ENCODE results near the gene TMEM53. TPM values are rescaled to one million over a fixed set of nuclear protein-coding genes. Genes with fewer than 3 reads are reported as not detected.

Gene TMEM53
- total and polyA plus RNA-seq, 3 donors from 2014 or later: 15.6 to 40.2 (median 18.9) TPM

DNA sequence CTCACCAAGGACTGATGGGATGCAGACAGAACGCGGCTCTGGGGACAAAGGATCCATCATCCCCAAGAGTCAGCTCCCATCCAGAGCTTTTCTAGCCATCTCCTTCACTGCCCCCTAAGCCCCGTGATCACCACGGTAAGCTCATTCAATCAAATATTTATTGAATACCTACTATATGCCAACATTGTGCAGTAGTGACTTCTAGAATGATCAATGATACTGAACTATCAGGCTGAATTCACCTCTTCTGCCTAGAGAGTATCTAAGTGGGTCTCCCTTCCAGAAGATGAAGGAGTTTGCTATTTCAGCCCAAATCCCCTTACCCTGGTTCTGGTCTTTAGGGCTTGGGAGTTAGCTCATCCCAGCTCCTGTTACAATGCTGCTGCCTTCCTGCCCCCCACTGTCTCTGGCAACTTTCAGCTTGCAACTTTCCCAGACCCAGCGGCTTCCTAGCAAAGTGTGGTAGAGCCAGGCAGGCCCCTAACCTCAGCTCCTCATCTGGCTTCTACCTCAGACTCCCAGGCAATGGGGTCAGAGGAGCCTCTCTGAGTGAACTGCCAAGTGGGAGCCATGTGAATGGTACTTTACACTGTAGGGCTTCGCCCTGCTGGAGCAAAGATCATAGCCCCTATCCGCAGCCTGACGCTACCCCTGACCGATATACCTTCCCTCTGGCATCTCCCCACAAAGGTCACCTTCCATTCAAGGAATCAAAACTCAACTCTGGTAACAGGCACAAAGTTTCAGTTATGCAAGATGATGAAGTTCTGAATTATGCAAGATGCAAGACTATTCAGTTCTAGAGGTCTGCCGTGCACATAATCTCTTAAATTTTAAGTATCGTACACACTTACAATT, 20.9 kb downstream of the TMEM53 start:
- Histone ChIP-seq H3K27me3 (no peaks in the 10 kb centered on the region), H3K9me3 (no peaks in the 10 kb centered on the region), H3K4me3 (no peak overlapping the region), H3K4me1 (no peaks in the 10 kb centered on the region), H3K27ac (no peak overlapping the region), H3K36me3 (ENCODE audit: low read depth, missing control alignments) (no peaks in the 10 kb centered on the region)
- intact Hi-C loops (cut with DNase I; ENCODE audit: low total_unique reads): no loop called here
- DNase-seq: no peak
- 70 to 79% methylated on average over 9 to 11 of the region's 11 CpGs for WGBS, 2 donors
- TF ChIP-seq, protein P1, sequence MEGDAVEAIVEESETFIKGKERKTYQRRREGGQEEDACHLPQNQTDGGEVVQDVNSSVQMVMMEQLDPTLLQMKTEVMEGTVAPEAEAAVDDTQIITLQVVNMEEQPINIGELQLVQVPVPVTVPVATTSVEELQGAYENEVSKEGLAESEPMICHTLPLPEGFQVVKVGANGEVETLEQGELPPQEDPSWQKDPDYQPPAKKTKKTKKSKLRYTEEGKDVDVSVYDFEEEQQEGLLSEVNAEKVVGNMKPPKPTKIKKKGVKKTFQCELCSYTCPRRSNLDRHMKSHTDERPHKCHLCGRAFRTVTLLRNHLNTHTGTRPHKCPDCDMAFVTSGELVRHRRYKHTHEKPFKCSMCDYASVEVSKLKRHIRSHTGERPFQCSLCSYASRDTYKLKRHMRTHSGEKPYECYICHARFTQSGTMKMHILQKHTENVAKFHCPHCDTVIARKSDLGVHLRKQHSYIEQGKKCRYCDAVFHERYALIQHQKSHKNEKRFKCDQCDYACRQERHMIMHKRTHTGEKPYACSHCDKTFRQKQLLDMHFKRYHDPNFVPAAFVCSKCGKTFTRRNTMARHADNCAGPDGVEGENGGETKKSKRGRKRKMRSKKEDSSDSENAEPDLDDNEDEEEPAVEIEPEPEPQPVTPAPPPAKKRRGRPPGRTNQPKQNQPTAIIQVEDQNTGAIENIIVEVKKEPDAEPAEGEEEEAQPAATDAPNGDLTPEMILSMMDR (IDR thresholded peaks at IDR 0.05): no peak
- no peak for TF ChIP-seq POLR2A (IDR thresholded peaks at IDR 0.05)

DNA sequence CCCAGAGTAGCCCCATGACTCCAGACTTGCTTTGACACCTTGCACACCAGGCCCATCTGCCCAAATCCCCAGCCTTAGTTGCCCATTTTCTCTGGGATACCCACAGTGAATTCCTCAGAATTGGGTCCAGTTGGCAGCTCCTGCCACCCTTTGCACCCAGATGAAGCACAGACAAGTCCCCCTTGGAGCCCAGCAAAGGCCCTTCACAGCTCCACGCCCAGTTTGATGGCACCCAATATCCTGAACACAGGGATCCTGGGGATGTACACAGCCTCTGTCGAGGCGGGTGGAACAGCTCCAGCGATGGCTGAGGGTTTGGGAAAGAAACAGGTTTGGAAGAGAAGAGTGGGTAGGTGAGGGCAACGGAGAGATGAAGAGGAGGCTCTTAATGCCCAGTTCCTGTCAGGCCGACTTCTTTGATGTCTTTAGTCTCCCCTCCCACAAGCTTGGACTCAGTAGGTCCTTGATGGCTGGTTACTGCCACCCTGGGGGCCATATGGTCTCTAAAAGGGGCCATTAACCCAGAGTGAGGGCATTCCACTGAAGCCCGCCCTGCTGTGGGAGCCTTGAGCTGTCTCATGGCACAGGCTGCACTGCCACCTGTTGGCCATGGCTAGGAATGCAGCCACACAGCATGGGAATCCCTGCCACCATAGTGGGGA, 21.7 kb downstream of the TMEM53 start:
- H3K9me3 ChIP-seq: no peaks in the 10 kb centered on the region
- DNase-seq: peak; percentile 87
- no peaks in the 10 kb centered on the region for H3K27me3 ChIP-seq
- H3K4me1 ChIP-seq: no peaks in the 10 kb centered on the region
- H3K27ac ChIP-seq: no peak overlapping the region
- H3K4me3 ChIP-seq: no peak overlapping the region
- WGBS, 2 donors: 54 to 61% methylated on average over 7 of the region's 7 CpGs
- intact Hi-C loops (cut with DNase I; ENCODE audit: low total_unique reads): no loop called here
- H3K36me3 ChIP-seq (ENCODE audit: low read depth, missing control alignments): no peaks in the 10 kb centered on the region
- no peak for TF ChIP-seq POLR2A (IDR thresholded peaks at IDR 0.05)
- TF ChIP-seq, protein P1 (IDR thresholded peaks at IDR 0.05): peak; percentile 81 to 92 (median 89)

DNA sequence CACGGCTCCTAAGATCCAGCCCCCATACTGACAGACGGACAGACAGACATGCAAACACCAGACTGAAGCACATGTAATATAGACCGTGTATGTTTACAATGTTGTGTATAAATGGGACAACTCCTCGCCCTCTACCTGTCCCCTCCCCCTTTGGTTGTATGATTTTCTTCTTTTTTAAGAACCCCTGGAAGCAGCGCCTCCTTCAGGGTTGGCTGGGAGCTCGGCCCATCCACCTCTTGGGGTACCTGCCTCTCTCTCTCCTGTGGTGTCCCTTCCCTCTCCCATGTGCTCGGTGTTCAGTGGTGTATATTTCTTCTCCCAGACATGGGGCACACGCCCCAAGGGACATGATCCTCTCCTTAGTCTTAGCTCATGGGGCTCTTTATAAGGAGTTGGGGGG, 23.2 kb downstream of the TMEM53 start:
- intact Hi-C loops (cut with DNase I; ENCODE audit: low total_unique reads): no loop called here
- 85% methylated on average over 8 of the region's 8 CpGs for WGBS, 2 donors
- TF ChIP-seq, protein P1 (IDR thresholded peaks at IDR 0.05): no peak
- TF ChIP-seq POLR2A (IDR thresholded peaks at IDR 0.05): no peak
- Histone ChIP-seq H3K4me1 (no peaks in the 10 kb centered on the region), H3K4me3 (no peak overlapping the region), H3K36me3 (ENCODE audit: low read depth, missing control alignments) (no peaks in the 10 kb centered on the region), H3K9me3 (no peaks in the 10 kb centered on the region), H3K27me3 (no peaks in the 10 kb centered on the region), H3K27ac (no peak overlapping the region)
- no peak for DNase-seq

DNA sequence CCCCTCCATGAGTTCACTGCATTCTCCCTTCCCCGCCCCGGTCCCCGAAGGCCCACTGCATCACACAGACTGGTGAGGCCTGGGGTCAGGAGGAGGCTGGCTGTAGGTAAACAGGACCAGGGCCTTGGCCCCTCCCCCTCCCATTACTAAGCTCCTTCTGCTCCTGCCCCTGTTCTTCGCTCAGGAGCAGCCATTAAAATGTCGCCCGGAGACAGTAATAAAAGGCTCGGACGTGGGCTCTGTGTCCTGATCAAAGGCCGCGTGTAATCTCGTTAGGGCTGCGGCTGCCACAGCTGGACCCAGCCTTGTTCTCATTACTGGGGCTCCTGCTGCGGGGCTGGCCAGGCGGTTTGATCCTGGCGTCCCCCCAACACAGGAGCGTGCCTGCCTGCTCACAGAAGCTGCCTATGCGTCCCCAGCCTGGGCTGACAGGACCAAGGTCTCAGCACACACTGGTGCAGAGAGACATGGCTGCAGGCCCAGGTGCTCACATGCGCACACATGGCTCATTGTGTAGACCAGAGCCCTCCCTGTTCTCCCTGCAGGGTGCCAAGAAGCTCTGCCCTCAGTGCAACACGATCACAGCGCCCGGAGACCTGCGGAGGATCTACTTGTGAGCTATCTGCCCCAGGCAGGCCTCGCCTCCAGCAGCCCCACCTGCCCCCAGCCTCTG, 24.0 kb downstream of the TMEM53 start:
- DNase-seq: no peak
- Histone ChIP-seq H3K36me3 (ENCODE audit: low read depth, missing control alignments) (no peaks in the 10 kb centered on the region), H3K4me3 (no peak overlapping the region), H3K27ac (no peak overlapping the region), H3K27me3 (no peaks in the 10 kb centered on the region), H3K4me1 (no peaks in the 10 kb centered on the region), H3K9me3 (no peaks in the 10 kb centered on the region)
- intact Hi-C loops (cut with DNase I; ENCODE audit: low total_unique reads): no loop called here
- TF ChIP-seq POLR2A (IDR thresholded peaks at IDR 0.05): no peak
- TF ChIP-seq, protein P1 (IDR thresholded peaks at IDR 0.05): no peak
- 77 to 80% methylated on average over 18 to 23 of the region's 23 CpGs for WGBS, 2 donors
